ENCODE results near the gene UBTF. TPM values are rescaled to one million over a fixed set of nuclear protein-coding genes. Genes with fewer than 3 reads are reported as not detected.
A peak's percentile ranks its signal among the peaks of the same experiment; 100 is the strongest.

Gene UBTF
- total RNA-seq, 1 donor from 2014 or later: 63.8 TPM

GRCh38 chr17:44203731-44204440 is 15.6 kb downstream of the UBTF start:
- Mint-ChIP-seq H3K4me1 (ENCODE audit: unreplicated experiment) (peaks cover 25% of the 10 kb centered on the region), H3K27me3 (ENCODE audit: unreplicated experiment) (peaks cover 14% of the 10 kb centered on the region), H3K9me3 (ENCODE audit: unreplicated experiment) (no peaks in the 10 kb centered on the region), H3K36me3 (ENCODE audit: low read depth, unreplicated experiment) (peaks cover 15% of the 10 kb centered on the region), H3K27ac (ENCODE audit: unreplicated experiment) (peak overlapping the region; percentile 5), H3K4me3 (ENCODE audit: unreplicated experiment) (peak overlapping the region; percentile 20)
- DNase-seq (ENCODE audit: low spot score): peak; percentile 54
- TF ChIP-seq, protein P1, sequence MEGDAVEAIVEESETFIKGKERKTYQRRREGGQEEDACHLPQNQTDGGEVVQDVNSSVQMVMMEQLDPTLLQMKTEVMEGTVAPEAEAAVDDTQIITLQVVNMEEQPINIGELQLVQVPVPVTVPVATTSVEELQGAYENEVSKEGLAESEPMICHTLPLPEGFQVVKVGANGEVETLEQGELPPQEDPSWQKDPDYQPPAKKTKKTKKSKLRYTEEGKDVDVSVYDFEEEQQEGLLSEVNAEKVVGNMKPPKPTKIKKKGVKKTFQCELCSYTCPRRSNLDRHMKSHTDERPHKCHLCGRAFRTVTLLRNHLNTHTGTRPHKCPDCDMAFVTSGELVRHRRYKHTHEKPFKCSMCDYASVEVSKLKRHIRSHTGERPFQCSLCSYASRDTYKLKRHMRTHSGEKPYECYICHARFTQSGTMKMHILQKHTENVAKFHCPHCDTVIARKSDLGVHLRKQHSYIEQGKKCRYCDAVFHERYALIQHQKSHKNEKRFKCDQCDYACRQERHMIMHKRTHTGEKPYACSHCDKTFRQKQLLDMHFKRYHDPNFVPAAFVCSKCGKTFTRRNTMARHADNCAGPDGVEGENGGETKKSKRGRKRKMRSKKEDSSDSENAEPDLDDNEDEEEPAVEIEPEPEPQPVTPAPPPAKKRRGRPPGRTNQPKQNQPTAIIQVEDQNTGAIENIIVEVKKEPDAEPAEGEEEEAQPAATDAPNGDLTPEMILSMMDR (IDR thresholded peaks at IDR 0.05; ENCODE audit: unreplicated experiment): peak; percentile 94

DNA sequence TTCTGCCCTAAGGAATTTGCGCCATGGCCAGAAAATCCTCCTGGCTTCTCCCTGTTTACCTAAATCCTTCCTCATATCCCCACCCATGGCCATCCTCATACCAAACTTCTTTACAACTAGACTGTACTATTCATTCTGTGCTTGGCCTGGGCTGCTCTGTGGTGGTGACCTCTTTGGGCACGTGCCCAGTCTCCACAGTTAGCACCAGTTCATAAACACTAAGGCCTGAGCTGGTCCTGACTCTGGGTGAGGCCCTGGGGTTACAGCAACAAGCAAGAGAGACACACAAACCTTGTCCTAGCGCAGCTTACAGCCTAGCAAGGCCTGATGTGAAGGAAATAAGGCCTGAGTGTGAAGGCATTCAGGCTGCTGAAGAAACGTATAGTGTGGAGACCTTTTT is 16.7 kb downstream of the UBTF start:
- Mint-ChIP-seq H3K4me3 (ENCODE audit: unreplicated experiment) (no peak overlapping the region), H3K27ac (ENCODE audit: unreplicated experiment) (no peak overlapping the region), H3K4me1 (ENCODE audit: unreplicated experiment) (peaks cover 27% of the 10 kb centered on the region), H3K27me3 (ENCODE audit: unreplicated experiment) (peaks cover 14% of the 10 kb centered on the region), H3K36me3 (ENCODE audit: low read depth, unreplicated experiment) (peaks cover 8% of the 10 kb centered on the region), H3K9me3 (ENCODE audit: unreplicated experiment) (no peaks in the 10 kb centered on the region)
- DNase-seq (ENCODE audit: low spot score): no peak
- TF ChIP-seq, protein P1 (IDR thresholded peaks at IDR 0.05; ENCODE audit: unreplicated experiment): no peak

DNA sequence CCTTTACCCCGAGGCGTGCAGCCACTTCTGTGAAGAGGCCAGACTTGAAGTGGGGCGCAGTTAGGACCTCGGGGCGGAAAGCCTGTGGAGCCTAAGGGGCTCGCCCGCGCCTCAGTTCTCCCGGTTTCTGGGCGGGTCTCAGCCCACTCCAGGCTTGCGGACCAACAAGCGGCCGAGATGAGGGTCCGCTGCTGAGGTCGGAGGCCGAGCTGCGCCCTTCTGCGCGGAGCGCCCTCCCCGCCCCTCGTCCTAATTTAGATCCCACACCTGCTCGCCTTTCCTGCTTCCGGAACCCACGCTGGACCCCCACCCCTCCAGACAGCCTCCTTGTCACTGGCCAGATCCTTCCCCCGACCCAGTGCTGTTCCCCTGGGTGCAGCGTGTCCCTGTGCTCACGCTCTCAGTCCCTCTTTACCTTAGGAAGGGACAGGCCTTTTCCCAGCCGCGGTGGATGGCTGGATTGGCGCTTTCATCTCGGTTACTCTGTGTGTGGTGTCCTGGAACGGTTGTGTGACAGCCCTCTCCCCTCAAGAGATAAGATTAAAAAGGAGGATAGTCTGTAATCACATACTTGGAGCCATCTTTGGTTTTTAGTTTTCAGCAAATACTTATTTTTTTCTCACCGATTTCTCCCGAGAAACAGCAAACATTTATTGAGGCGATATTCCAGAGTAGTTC is 18.9 kb downstream of the UBTF start:
- Mint-ChIP-seq H3K4me1 (ENCODE audit: unreplicated experiment) (peaks cover 38% of the 10 kb centered on the region), H3K36me3 (ENCODE audit: low read depth, unreplicated experiment) (peaks cover 23% of the 10 kb centered on the region), H3K4me3 (ENCODE audit: unreplicated experiment) (peak overlapping the region; percentile 93), H3K27me3 (ENCODE audit: unreplicated experiment) (peaks cover 19% of the 10 kb centered on the region), H3K27ac (ENCODE audit: unreplicated experiment) (peak overlapping the region; percentile 95), H3K9me3 (ENCODE audit: unreplicated experiment) (no peaks in the 10 kb centered on the region)
- no peak for DNase-seq (ENCODE audit: low spot score)
- TF ChIP-seq, protein P1 (IDR thresholded peaks at IDR 0.05; ENCODE audit: unreplicated experiment): no peak

DNA sequence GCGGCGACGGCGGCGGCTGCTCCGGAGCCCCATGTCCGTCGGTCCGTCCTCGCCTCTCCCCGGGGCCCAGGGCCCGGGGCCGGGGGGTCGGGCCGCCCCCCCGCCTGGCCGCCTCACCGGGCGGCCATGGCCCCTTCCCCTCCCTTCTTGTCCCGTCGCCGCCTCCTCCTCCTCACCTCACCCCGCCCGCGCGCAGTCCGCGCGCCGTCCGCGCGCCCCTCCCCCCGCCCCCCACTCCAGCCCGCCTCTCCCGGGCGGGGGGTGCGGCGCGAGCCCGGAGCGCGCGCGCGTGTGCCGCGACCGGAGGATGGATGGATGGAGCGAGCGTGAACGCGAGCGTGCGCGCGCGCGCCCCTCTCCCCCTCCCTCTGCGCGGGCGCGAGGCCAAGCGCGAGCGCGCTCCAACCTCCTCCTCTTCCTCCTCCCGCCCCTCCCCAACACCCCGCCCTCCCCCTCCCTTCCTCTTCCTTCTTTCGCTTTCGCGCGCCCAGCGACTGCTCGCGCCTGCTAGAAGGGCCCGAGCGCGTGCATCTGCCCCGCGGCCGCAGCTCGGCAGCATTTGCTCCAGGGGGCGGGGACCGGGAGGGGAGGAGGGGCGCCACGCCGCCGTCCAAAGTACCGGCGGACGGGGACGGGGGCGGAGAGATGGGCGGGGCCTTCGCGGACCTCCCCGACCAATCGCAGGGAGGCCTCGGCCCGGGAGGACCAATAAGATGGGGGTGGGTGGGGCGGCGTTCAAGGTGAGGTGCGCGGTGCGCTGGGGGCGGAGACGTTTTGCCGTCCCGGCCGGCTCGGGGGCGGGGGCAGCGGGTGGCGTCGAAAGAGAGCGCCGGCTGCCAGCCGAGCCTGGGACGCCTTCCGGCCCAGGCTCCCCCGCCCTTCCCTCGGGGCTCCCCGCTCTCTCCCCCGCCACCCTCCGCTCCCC is 19.7 kb downstream of the UBTF start, which contains the start of gene ATXN7L3:
ATXN7L3 (minus strand) TSS at position 332 of the 925 bp plus-strand sequence. CDS start 1,814 bp downstream, outside the sequence.
- Mint-ChIP-seq H3K4me1 (ENCODE audit: unreplicated experiment) (peaks cover 42% of the 10 kb centered on the region), H3K27me3 (ENCODE audit: unreplicated experiment) (peaks cover 16% of the 10 kb centered on the region), H3K36me3 (ENCODE audit: low read depth, unreplicated experiment) (peaks cover 27% of the 10 kb centered on the region), H3K9me3 (ENCODE audit: unreplicated experiment) (no peaks in the 10 kb centered on the region), H3K27ac (ENCODE audit: unreplicated experiment) (peak within 1 kb of the TSS; percentile 95), H3K4me3 (ENCODE audit: unreplicated experiment) (peak within 1 kb of the TSS; percentile 93)
- TF ChIP-seq, protein P1 (IDR thresholded peaks at IDR 0.05; ENCODE audit: unreplicated experiment): no peak
- DNase-seq (ENCODE audit: low spot score): peak; percentile 99
